HCT116 (cell line): Measurements from ENCODE around the gene DUS3L. TPM values are rescaled to one million over a fixed set of nuclear protein-coding genes. Genes with fewer than 3 reads are reported as not detected.

Experiments used
- ATAC-seq: fragments of 200-7000 bp; cut with Tn5 transposase; 2 replicates; pipeline ENCODE4 v1.9.1; 2020; ENCODE audit warnings: mild to moderate bottlenecking, moderate library complexity
- BruUV-seq: library from RNA; stranded (reverse); fragments of 400-500 nt; replicated peaks from 2 replicates; lab custom pipeline; 2021; lab: Mats Ljungman, UMichigan
- CTCF ChIA-PET: fragments of 300-600 bp; sonication (Branson Sonifier 250); formaldehyde crosslinking; loops from one replicate; lab custom pipeline; 2021; ENCODE audit warnings: antibody characterized with exemption; lab: Charles Lee
- POLR2A ChIA-PET: fragments of 300-600, 350-600 bp; sonication (Branson Sonifier 250); formaldehyde crosslinking; loops from one replicate; lab custom pipeline; 2021; ENCODE audit warnings: antibody characterized with exemption; lab: Charles Lee
- RAD21 ChIA-PET, 2 experiments: fragments of 300-600 bp; sonication (Branson Sonifier 250); formaldehyde crosslinking; loops; one replicate each; lab custom pipeline; 2023; ENCODE audit warnings: low total read pairs in 2 of 2; ENCODE audit not compliant: uncharacterized antibody in 2 of 2, unreplicated experiment in 2 of 2, low non-redundant PET in 1 of 2; lab: Charles Lee
- DNase-seq: peaks from one replicate; pipeline ENCODE4 v3.0.0-alpha.2; 2010; ENCODE audit warnings: low read depth, low spot score
- H2AFZ ChIP-seq: fragments of 200-600 bp; shearing (Covaris generic), sonication (generic); 2 replicates; pipeline ENCODE4 v1.6.1; 2017; ENCODE audit warnings: low read depth, mixed run types, mixed read lengths, antibody characterized with exemption, low read length; ENCODE audit not compliant: poor library complexity, severe bottlenecking
- H3K27ac ChIP-seq: 2 replicates; pipeline ENCODE4 v1.5.1; 2012; ENCODE audit warnings: low read depth, low read length
- H3K27me3 ChIP-seq: fragments of 200-600 bp; sonication (generic); 2 replicates; pipeline ENCODE4 v1.6.1; 2016; ENCODE audit warnings: mixed run types, low read length, mixed read lengths; ENCODE audit not compliant: insufficient read depth
- H3K36me3 ChIP-seq, 2 experiments: fragments of 200-500 bp in 1 of 2; fragments of 200-600 bp in 1 of 2; sonication (Bioruptor generic) in 1 of 2; sonication (generic) in 1 of 2; 2 replicates each; pipeline versions ENCODE4 v1.5.1 to v1.6.1; 2014 to 2016; ENCODE audit warnings: low read length in 2 of 2, inconsistent platforms in 1 of 2, mixed read lengths in 1 of 2, mixed run types in 1 of 2; ENCODE audit not compliant: insufficient read depth in 2 of 2, control insufficient read depth in 1 of 2
- H3K4me1 ChIP-seq, 2 experiments: fragments of 200-600 bp in 1 of 2; sonication (generic) in 1 of 2; 2 replicates each; pipeline versions ENCODE4 v1.5.1 to v1.6.1; 2012 to 2017; ENCODE audit warnings: low read length in 2 of 2, inconsistent platforms in 1 of 2, mild to moderate bottlenecking in 1 of 2, mixed read lengths in 1 of 2, mixed run types in 1 of 2, moderate library complexity in 1 of 2; ENCODE audit not compliant: insufficient read depth in 2 of 2, control insufficient read depth in 1 of 2
- H3K4me2 ChIP-seq: fragments of 200-600 bp; sonication (generic); 2 replicates; pipeline ENCODE4 v1.6.1; 2017; ENCODE audit warnings: mixed run types, low read length, mixed read lengths
- H3K4me3 ChIP-seq, 2 experiments: fragments of 200-600 bp in 1 of 2; sonication (generic) in 1 of 2; replicated peaks in 1 of 2; 2 replicates each; pipeline ENCODE4 v1.5.1; 2011 to 2016; ENCODE audit warnings: low read length in 2 of 2, control low read depth in 1 of 2, low read depth in 1 of 2, mild to moderate bottlenecking in 1 of 2, mixed read lengths in 1 of 2, mixed run types in 1 of 2
- H3K79me2 ChIP-seq: fragments of 200-600 bp; sonication (generic); 2 replicates; pipeline ENCODE4 v1.6.1; 2017; ENCODE audit warnings: mild to moderate bottlenecking, mixed run types, low read length, moderate library complexity, mixed read lengths; ENCODE audit not compliant: insufficient read depth
- H3K9ac ChIP-seq: fragments of 200-600 bp; sonication (generic); 2 replicates; pipeline ENCODE4 v1.6.1; 2016; ENCODE audit warnings: low read length, mixed read lengths
- H3K9me2 ChIP-seq: fragments of 200-600 bp; sonication (generic), shearing (Covaris generic); 2 replicates; pipeline ENCODE4 v1.6.1; 2017; ENCODE audit warnings: mixed run types, mild to moderate bottlenecking, moderate library complexity; ENCODE audit not compliant: insufficient read depth
- H3K9me3 ChIP-seq, 2 experiments: fragments of 200-500 bp in 1 of 2; fragments of 200-600 bp in 1 of 2; sonication (Bioruptor generic) in 1 of 2; sonication (generic) in 1 of 2; 2 replicates each; pipeline ENCODE4 v1.6.1; 2014 to 2017; ENCODE audit warnings: low read length in 2 of 2, mixed read lengths in 2 of 2, inconsistent platforms in 1 of 2, low read depth in 1 of 2, mild to moderate bottlenecking in 1 of 2, mixed run types in 1 of 2, moderate library complexity in 1 of 2; ENCODE audit not compliant: control insufficient read depth in 1 of 2, insufficient read depth in 1 of 2
- H4K20me1 ChIP-seq: fragments of 200-600 bp; sonication (generic), shearing (Covaris generic); 2 replicates; pipeline ENCODE4 v1.6.1; 2017; ENCODE audit warnings: mixed run types, mild to moderate bottlenecking, moderate library complexity; ENCODE audit not compliant: insufficient read depth
- ATF3 ChIP-seq: IDR thresholded peaks from 2 replicates; pipeline ENCODE4 v1.6.1; 2012
- CBX3 ChIP-seq: IDR thresholded peaks from 2 replicates; pipeline ENCODE4 v1.6.1; 2012; ENCODE audit warnings: low read depth
- CTCF ChIP-seq, 3 experiments: fragments of 200-600 bp in 1 of 3; sonication (generic) in 1 of 3; IDR thresholded peaks in 2 of 3; conservative IDR thresholded peaks in 1 of 3; 2 replicates each; pipeline ENCODE4 v1.5.1; 2012 to 2017; ENCODE audit warnings: low read depth in 2 of 3, low read length in 2 of 3, antibody characterized with exemption in 1 of 3, borderline replicate concordance in 1 of 3, control low read depth in 1 of 3, mild to moderate bottlenecking in 1 of 3, mixed read lengths in 1 of 3, mixed run types in 1 of 3, moderate library complexity in 1 of 3; ENCODE audit not compliant: insufficient read depth in 1 of 3
- EGR1 ChIP-seq: IDR thresholded peaks from 2 replicates; pipeline ENCODE4 v1.6.1; 2012; ENCODE audit warnings: low read depth
- EZH2 ChIP-seq: fragments of 200-600 bp; sonication (generic); IDR thresholded peaks from 2 replicates; pipeline ENCODE4 v1.6.1; 2017; ENCODE audit warnings: antibody characterized with exemption, mixed run types
- FOSL1 ChIP-seq: IDR thresholded peaks from 2 replicates; pipeline ENCODE4 v1.6.1; 2012; ENCODE audit warnings: low read depth
- JUND ChIP-seq: IDR thresholded peaks from 2 replicates; pipeline ENCODE4 v1.6.1; 2012
- POLR2A ChIP-seq: IDR thresholded peaks from 2 replicates; pipeline ENCODE4 v1.7.0; 2011; ENCODE audit warnings: borderline replicate concordance; ENCODE audit not compliant: insufficient read depth, insufficient read length; ENCODE audit errors: extremely low read depth
- POLR2AphosphoS5 ChIP-seq: IDR thresholded peaks from 2 replicates; pipeline ENCODE4 v1.6.1; 2011; ENCODE audit warnings: mild to moderate bottlenecking, low read depth, low read length, moderate library complexity
- REST ChIP-seq: IDR thresholded peaks from 2 replicates; pipeline ENCODE4 v1.6.1; 2012; ENCODE audit warnings: low read depth
- SIN3A ChIP-seq: IDR thresholded peaks from 2 replicates; pipeline ENCODE4 v1.6.1; 2012; ENCODE audit warnings: low read depth
- SP1 ChIP-seq: IDR thresholded peaks from 2 replicates; pipeline ENCODE4 v1.6.1; 2012; ENCODE audit warnings: low read depth
- TCF7L2 ChIP-seq: IDR thresholded peaks from 2 replicates; pipeline ENCODE4 v1.7.0; 2011; ENCODE audit warnings: borderline replicate concordance, inconsistent platforms; ENCODE audit not compliant: insufficient read depth, insufficient read length; ENCODE audit errors: extremely low read depth
- YY1 ChIP-seq: IDR thresholded peaks from 2 replicates; pipeline ENCODE4 v1.6.1; 2011; ENCODE audit warnings: low read length, low read depth, moderate library complexity, mild to moderate bottlenecking; ENCODE audit not compliant: insufficient replicate concordance; ENCODE audit errors: extremely low read depth
- intact Hi-C: fragments of 100-400 bp; cut with micrococcal nuclease; formaldehyde crosslinking; loops from 2 replicates; pipeline ENCODE4 v1.10.0; 2022
- total RNA-seq: library from RNA; stranded (reverse); gene quantifications from one replicate; pipeline ENCODE4 v1.2.1, GENCODE V29; 2021; ENCODE audit not compliant: unreplicated experiment
- TF ChIP-seq, protein P1 (sequence below): IDR thresholded peaks from 2 replicates; pipeline ENCODE4 v1.6.1; 2012

The DUS3L gene
- total RNA-seq, 1 experiment from 2014 or later: 78.1 TPM

- Histone ChIP-seq H3K4me2 (no peak overlapping the region), H3K36me3 (peaks cover 27 to 39% of the 10 kb centered on the region in 2 experiments; a peak in 3 of 4 replicates), H2AFZ (no peak overlapping the region), H3K27ac (no peak overlapping the region), H3K4me3 (no peak overlapping the region), H3K9ac (no peak overlapping the region), H3K27me3 (no peaks in the 10 kb centered on the region), H3K9me3 (no peaks in the 10 kb centered on the region), H3K9me2 (no peaks in the 10 kb centered on the region), H3K79me2 (peaks cover 6% of the 10 kb centered on the region; the same call in 1 of the 2 replicates), H4K20me1 (no peaks in the 10 kb centered on the region), H3K4me1 (no peaks in the 10 kb centered on the region)
- intact Hi-C loops: no loop called here
- BruUV-seq: no TSS peak
- ChIA-PET POLR2A (no interaction called here), CTCF (interaction anchor here (1.1 kb wide), 1 partner anchor 21 kb away, joined by 4 read pairs; no protein-coding TSS in a partner anchor), RAD21 (no interaction called here)
- TF ChIP-seq TCF7L2 (no peak), REST (no peak), JUND (no peak), YY1 (no peak), CTCF (IDR thresholded peaks at IDR 0.05 in 2 of 3, conservative IDR thresholded peaks at IDR 0.05 in 1 of 3; ENCODE audit: borderline replicate concordance in 1 of 3, insufficient read depth in 1 of 3, low read depth in 2 of 3, low read length in 2 of 3) (no peak), EGR1 (no peak), POLR2A (no peak), EZH2 (no peak), SP1 (no peak), CBX3 (no peak), SIN3A (no peak), FOSL1 (no peak), POLR2AphosphoS5 (no peak), ATF3 (no peak)
- TF ChIP-seq, protein P1, sequence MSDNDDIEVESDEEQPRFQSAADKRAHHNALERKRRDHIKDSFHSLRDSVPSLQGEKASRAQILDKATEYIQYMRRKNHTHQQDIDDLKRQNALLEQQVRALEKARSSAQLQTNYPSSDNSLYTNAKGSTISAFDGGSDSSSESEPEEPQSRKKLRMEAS: no peak
- DNase-seq (no peak), ATAC-seq (peak; percentile 16; the same call in 1 of the 2 replicates)
These were observed 7.7 kb downstream of the DUS3L start for GRCh38 chr19:5782945-5783919.
